Measurements from ENCODE around the gene LARP6.

The LARP6 gene

GRCh38 chr15:70786996-70787395 is 67.0 kb downstream of the LARP6 start:
- no peak overlapping the region for H3K4me3 ChIP-seq (ENCODE audit: low read depth, low read length)
- TF ChIP-seq CTCF (IDR thresholded peaks at IDR 0.05; ENCODE audit: insufficient read depth, low read depth, low read length, missing control alignments) = no peak
- DNase-seq (ENCODE audit: low read depth) = no peak

GRCh38 chr15:70783610-70784022 is 70.3 kb downstream of the LARP6 start:
- no peak for DNase-seq (ENCODE audit: low read depth)
- H3K4me3 ChIP-seq (ENCODE audit: low read depth, low read length) = no peak overlapping the region
- TF ChIP-seq CTCF (IDR thresholded peaks at IDR 0.05; ENCODE audit: insufficient read depth, low read depth, low read length, missing control alignments) = no peak

GRCh38 chr15:70783041-70783440 is 70.9 kb downstream of the LARP6 start:
- no peak for DNase-seq (ENCODE audit: low read depth)
- TF ChIP-seq CTCF (IDR thresholded peaks at IDR 0.05; ENCODE audit: insufficient read depth, low read depth, low read length, missing control alignments) = no peak
- no peak overlapping the region for H3K4me3 ChIP-seq (ENCODE audit: low read depth, low read length)

GRCh38 chr15:70781236-70781635 is 72.7 kb downstream of the LARP6 start:
- H3K4me3 ChIP-seq (ENCODE audit: low read depth, low read length) = no peak overlapping the region
- no peak for DNase-seq (ENCODE audit: low read depth)
- TF ChIP-seq CTCF (IDR thresholded peaks at IDR 0.05; ENCODE audit: insufficient read depth, low read depth, low read length, missing control alignments) = no peak

All from GM12865 (cell line).